Spleen (tissue), 11 donors: Measurements from ENCODE around the gene ENOPH1. TPM values are rescaled to one million over a fixed set of nuclear protein-coding genes. Genes with fewer than 3 reads are reported as not detected.

Source experiments
- DNase-seq: peaks from one replicate; pipeline ENCODE4 v3.0.0-alpha.2; 2020
- H3K27ac ChIP-seq, 8 donors: fragments of 200-600 bp; sonication (generic) in 7 of 8; 1 replicate in 4 of 8; 2 replicates in 4 of 8; pipeline versions ENCODE4 v1.5.0 to v1.8.0; 2016 to 2021; ENCODE audit warnings: inconsistent platforms in 4 of 8, mild to moderate bottlenecking in 4 of 8, moderate library complexity in 1 of 8
- H3K27me3 ChIP-seq, 7 donors: fragments of 200-600 bp; sonication (generic) in 6 of 7; replicated peaks in 1 of 7; 1 replicate in 4 of 7; 2 replicates in 3 of 7; pipeline versions ENCODE4 v1.5.0 to v1.8.0; 2016 to 2021; ENCODE audit warnings: inconsistent platforms in 3 of 7, mild to moderate bottlenecking in 1 of 7
- H3K36me3 ChIP-seq, 6 donors: fragments of 200-600 bp; sonication (generic) in 5 of 6; 1 replicate in 4 of 6; 2 replicates in 2 of 6; pipeline versions ENCODE4 v1.5.0 to v1.8.0; 2016 to 2021; ENCODE audit warnings: inconsistent platforms in 2 of 6
- H3K4me1 ChIP-seq, 6 donors: fragments of 200-600 bp; sonication (generic) in 5 of 6; 1 replicate in 3 of 6; 2 replicates in 3 of 6; pipeline versions ENCODE4 v1.5.0 to v1.8.0; 2016 to 2021; ENCODE audit warnings: inconsistent platforms in 3 of 6
- H3K4me3 ChIP-seq, 8 donors: fragments of 200-600 bp; sonication (generic) in 7 of 8; 1 replicate in 4 of 8; 2 replicates in 4 of 8; pipeline versions ENCODE4 v1.5.0 to v1.8.0; 2016 to 2021; ENCODE audit warnings: inconsistent platforms in 4 of 8, mild to moderate bottlenecking in 4 of 8, moderate library complexity in 2 of 8
- H3K9me3 ChIP-seq, 8 donors: fragments of 200-600 bp; sonication (generic) in 7 of 8; 1 replicate in 4 of 8; 2 replicates in 4 of 8; pipeline versions ENCODE4 v1.5.0 to v1.8.0; 2016 to 2021; ENCODE audit warnings: inconsistent platforms in 4 of 8
- POLR2A ChIP-seq, 3 donors: fragments of 450-650 bp; IDR thresholded peaks; one replicate each; pipeline ENCODE4 v1.5.1; 2017; ENCODE audit warnings: antibody characterized with exemption in 3 of 3, mild to moderate bottlenecking in 1 of 3
- POLR2AphosphoS5 ChIP-seq, 3 donors: sonication (generic); formaldehyde crosslinking; IDR thresholded peaks; one replicate each; pipeline ENCODE4 v1.5.1; 2017; ENCODE audit warnings: antibody characterized with exemption in 3 of 3
- WGBS, 5 donors: extraction: QIAGEN DNeasy Blood & Tissue Kit in 3 of 5; methylation state at CpG; one replicate each; pipeline versions ENCODE4 v1.1.5 to v1.1.7; 2013 to 2018; 5-methylcytosine and 5-hydroxymethylcytosine counted together
- intact Hi-C: fragments of 100-400 bp; cut with DNase I; formaldehyde crosslinking; loops from one replicate; pipeline ENCODE4 v1.15.0; 2023; ENCODE audit warnings: low total_unique reads
- polyA plus RNA-seq, 3 donors: library from polyadenylated mRNA; stranded (reverse); fragments of 200-250 nt; gene quantifications; one replicate each; pipeline ENCODE4 v1.2.1, GENCODE V29; 2013
- total RNA-seq, 7 donors: library from RNA; depleted of rRNA in 3 of 7; stranded (reverse); fragments of >200 nt in 3 of 7; fragmentation: NEBNext Ultra II Directional in 4 of 7; extraction: Animal tissue kit (Norgen Biotek cat#: 25700) in 4 of 7; gene quantifications; one replicate each; pipeline versions ENCODE4 v1.1.0 to v1.2.1, GENCODE V29; 2016 to 2021
- TF ChIP-seq, protein P1 (sequence below), 11 experiments: fragments of 200-600 bp in 7 of 11; fragments of 450-650 bp in 4 of 11; sonication (generic) in 4 of 11; IDR thresholded peaks in 8 of 11; conservative IDR thresholded peaks in 3 of 11; 1 replicate in 7 of 11; 2 replicates in 4 of 11; pipeline versions ENCODE4 v1.4.0 to v1.8.0; 2016 to 2021; ENCODE audit warnings: antibody characterized with exemption in 11 of 11, inconsistent platforms in 4 of 11, mild to moderate bottlenecking in 1 of 11
- donor health status: healthy with polysubstance abuse.
- donor health status: DM: no; HTN: no; CAD: no; lungs with moderate emphysema.
- donor health status: DM: no; HTN: no; CAD: no.
- donor health status: Bipolar disorder and iron deficiency.
- donor health status: healthy.
- donor health status: DM: no; HTN: no; CAD: no.
- donor health status: DM: yes; HTN: yes; CAD: no.

The ENOPH1 gene
- total and polyA plus RNA-seq, 10 donors, result 21.6 to 35.9 (median 28.5) TPM

DNA sequence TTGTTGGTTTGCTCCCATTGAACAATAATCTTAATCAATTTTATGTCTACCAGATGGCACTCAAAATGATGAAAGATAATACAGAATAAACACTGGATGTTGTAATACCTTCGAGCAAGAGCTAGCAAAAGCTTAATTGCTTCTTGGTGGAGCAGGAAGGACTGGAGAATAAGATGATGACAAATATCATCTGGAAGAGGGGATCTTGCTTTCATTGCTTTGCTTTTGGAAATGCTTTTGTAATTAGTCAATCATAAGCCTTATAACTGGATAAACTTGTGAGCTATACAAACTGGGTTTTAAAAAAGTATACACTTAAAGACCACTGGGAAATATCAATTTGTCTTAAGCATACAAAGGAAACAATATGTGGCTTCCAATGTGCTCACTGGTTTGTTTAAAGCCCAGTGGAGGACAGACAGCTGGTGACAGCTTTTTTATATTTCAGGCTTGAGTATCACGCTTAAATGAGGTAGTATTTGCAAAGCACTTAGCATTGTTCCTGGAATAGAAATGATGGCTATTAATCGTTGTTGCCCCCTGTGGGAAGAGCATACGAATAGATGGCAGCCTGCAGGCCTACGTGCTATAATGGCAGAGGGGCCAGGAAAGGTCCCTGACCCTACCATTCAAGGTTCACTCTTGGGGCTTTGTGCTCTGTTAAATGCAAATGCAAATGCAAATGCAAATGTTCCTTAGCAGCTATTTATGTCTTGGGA, 70.2 kb downstream of the ENOPH1 start:
- TF ChIP-seq POLR2AphosphoS5 (IDR thresholded peaks at IDR 0.05) (no peak), POLR2A (IDR thresholded peaks at IDR 0.05) (no peak)
- TF ChIP-seq, protein P1, sequence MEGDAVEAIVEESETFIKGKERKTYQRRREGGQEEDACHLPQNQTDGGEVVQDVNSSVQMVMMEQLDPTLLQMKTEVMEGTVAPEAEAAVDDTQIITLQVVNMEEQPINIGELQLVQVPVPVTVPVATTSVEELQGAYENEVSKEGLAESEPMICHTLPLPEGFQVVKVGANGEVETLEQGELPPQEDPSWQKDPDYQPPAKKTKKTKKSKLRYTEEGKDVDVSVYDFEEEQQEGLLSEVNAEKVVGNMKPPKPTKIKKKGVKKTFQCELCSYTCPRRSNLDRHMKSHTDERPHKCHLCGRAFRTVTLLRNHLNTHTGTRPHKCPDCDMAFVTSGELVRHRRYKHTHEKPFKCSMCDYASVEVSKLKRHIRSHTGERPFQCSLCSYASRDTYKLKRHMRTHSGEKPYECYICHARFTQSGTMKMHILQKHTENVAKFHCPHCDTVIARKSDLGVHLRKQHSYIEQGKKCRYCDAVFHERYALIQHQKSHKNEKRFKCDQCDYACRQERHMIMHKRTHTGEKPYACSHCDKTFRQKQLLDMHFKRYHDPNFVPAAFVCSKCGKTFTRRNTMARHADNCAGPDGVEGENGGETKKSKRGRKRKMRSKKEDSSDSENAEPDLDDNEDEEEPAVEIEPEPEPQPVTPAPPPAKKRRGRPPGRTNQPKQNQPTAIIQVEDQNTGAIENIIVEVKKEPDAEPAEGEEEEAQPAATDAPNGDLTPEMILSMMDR (IDR thresholded peaks at IDR 0.05 in 8 of 11, conservative IDR thresholded peaks at IDR 0.05 in 3 of 11), result no peak
- Histone ChIP-seq H3K4me1 (no peaks in the 10 kb centered on the region), H3K4me3 (no peak overlapping the region), H3K36me3 (no peaks in the 10 kb centered on the region), H3K27me3 (no peaks in the 10 kb centered on the region), H3K27ac (no peak overlapping the region), H3K9me3 (no peaks in the 10 kb centered on the region)
- 67 to 76% (median 69%) methylated on average over 5 of the region's 5 CpGs for WGBS, 5 donors
- DNase-seq, result no peak
- intact Hi-C loops, result no loop called here

GRCh38 chr4:82501154-82501442, 70.7 kb downstream of the ENOPH1 start:
- intact Hi-C loops, result no loop called here
- Histone ChIP-seq H3K27ac (no peak overlapping the region), H3K4me3 (no peak overlapping the region), H3K4me1 (no peaks in the 10 kb centered on the region), H3K36me3 (no peaks in the 10 kb centered on the region), H3K9me3 (no peaks in the 10 kb centered on the region), H3K27me3 (no peaks in the 10 kb centered on the region)
- 83 to 95% (median 88%) methylated on average over 2 of the region's 2 CpGs for WGBS, 5 donors
- no peak for DNase-seq
- TF ChIP-seq POLR2AphosphoS5 (IDR thresholded peaks at IDR 0.05) (no peak), POLR2A (IDR thresholded peaks at IDR 0.05) (no peak)
- TF ChIP-seq, protein P1 (IDR thresholded peaks at IDR 0.05 in 8 of 11, conservative IDR thresholded peaks at IDR 0.05 in 3 of 11), result no peak

DNA sequence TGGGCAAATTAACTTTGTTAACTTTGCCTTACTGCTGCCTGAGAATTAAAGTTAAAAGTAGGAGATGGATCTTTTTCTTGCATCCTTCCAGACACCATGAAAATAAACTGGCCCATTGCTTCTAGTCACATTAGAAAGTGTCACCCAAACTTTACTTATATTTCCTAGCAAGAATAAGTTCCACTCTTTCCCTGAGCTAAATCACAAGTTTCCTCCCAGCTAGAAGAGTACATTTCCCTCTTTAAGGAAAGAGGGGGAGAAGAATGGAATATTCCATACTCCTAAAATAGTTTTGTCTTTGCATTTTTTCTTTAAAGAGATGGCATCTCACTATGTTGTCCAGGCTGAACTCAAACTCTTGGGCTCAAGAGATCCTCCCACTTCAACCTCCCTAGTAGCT, 77.6 kb downstream of the ENOPH1 start:
- H3K4me1 ChIP-seq, result no peaks in the 10 kb centered on the region
- intact Hi-C loops, result no loop called here
- no peak for DNase-seq
- TF ChIP-seq, protein P1 (IDR thresholded peaks at IDR 0.05 in 8 of 11, conservative IDR thresholded peaks at IDR 0.05 in 3 of 11), result no peak
- TF ChIP-seq POLR2AphosphoS5 (IDR thresholded peaks at IDR 0.05) (no peak), POLR2A (IDR thresholded peaks at IDR 0.05) (no peak)
- H3K27me3 ChIP-seq, result no peaks in the 10 kb centered on the region
- H3K36me3 ChIP-seq, result no peaks in the 10 kb centered on the region
- H3K9me3 ChIP-seq, result no peaks in the 10 kb centered on the region
- no peak overlapping the region for H3K27ac ChIP-seq
- H3K4me3 ChIP-seq, result no peak overlapping the region

- H3K9me3 ChIP-seq, result no peaks in the 10 kb centered on the region
- H3K27me3 ChIP-seq, result no peaks in the 10 kb centered on the region
- no peak overlapping the region for H3K4me3 ChIP-seq
- H3K27ac ChIP-seq, result no peak overlapping the region
- TF ChIP-seq POLR2A (IDR thresholded peaks at IDR 0.05) (no peak), POLR2AphosphoS5 (IDR thresholded peaks at IDR 0.05) (no peak)
- TF ChIP-seq, protein P1 (IDR thresholded peaks at IDR 0.05 in 8 of 11, conservative IDR thresholded peaks at IDR 0.05 in 3 of 11), result no peak
- H3K36me3 ChIP-seq, result no peaks in the 10 kb centered on the region
- intact Hi-C loops, result no loop called here
- no peak for DNase-seq
- H3K4me1 ChIP-seq, result no peaks in the 10 kb centered on the region
- WGBS, 5 donors, result 78 to 91% (median 85%) methylated on average over 5 of the region's 5 CpGs
Observed at GRCh38 chr4:82508806-82509428, 78.5 kb downstream of the ENOPH1 start.
